HG03378 (cell line): ENCODE results near the gene SLC13A2.

ENCODE experiments used
- ATAC-seq: cut with Tn5 transposase; IDR thresholded peaks from one replicate; pipeline ENCODE4 v1.9.1; 2021; ENCODE audit warnings: mild to moderate bottlenecking, moderate library complexity; ENCODE audit not compliant: unreplicated experiment

The SLC13A2 gene

GRCh38 chr17:28491860-28492259, 18.4 kb downstream of the SLC13A2 start:
- ATAC-seq = no peak

GRCh38 chr17:28492352-28493310, 19.2 kb downstream of the SLC13A2 start:
- no peak for ATAC-seq

- no peak for ATAC-seq
Measured at GRCh38 chr17:28493460-28493859, 20.0 kb downstream of the SLC13A2 start.

- ATAC-seq = no peak
Measured at GRCh38 chr17:28494445-28495188, 21.2 kb downstream of the SLC13A2 start.

GRCh38 chr17:28495635-28496034, 22.2 kb downstream of the SLC13A2 start:
- ATAC-seq = no peak

GRCh38 chr17:28497931-28498330, 24.5 kb downstream of the SLC13A2 start:
- no peak for ATAC-seq

GRCh38 chr17:28498652-28499363, 25.4 kb downstream of the SLC13A2 start:
- no peak for ATAC-seq

- ATAC-seq = no peak
Measured at GRCh38 chr17:28499364-28499664, 25.9 kb downstream of the SLC13A2 start.

GRCh38 chr17:28499684-28500357, 26.4 kb downstream of the SLC13A2 start:
- ATAC-seq = no peak

- no peak for ATAC-seq
Measured at GRCh38 chr17:28500712-28501379, 27.4 kb downstream of the SLC13A2 start.

GRCh38 chr17:28501421-28502284, 28.2 kb downstream of the SLC13A2 start:
- no peak for ATAC-seq

GRCh38 chr17:28503420-28503819, 30.0 kb downstream of the SLC13A2 start:
- ATAC-seq = no peak

GRCh38 chr17:28505986-28506665, 32.7 kb downstream of the SLC13A2 start, which contains the start of gene FOXN1:
Gene FOXN1, plus strand, starts transcription at chr17:28506348. Its CDS starts 17,622 bp downstream, at chr17:28523970.
- no peak for ATAC-seq

- no peak for ATAC-seq
Measured at GRCh38 chr17:28506763-28507487, 33.5 kb downstream of the SLC13A2 start.

GRCh38 chr17:28507567-28508203, 34.2 kb downstream of the SLC13A2 start:
- no peak for ATAC-seq

GRCh38 chr17:28508211-28508724, 34.8 kb downstream of the SLC13A2 start:
- no peak for ATAC-seq

- ATAC-seq = no peak
Measured at GRCh38 chr17:28509789-28510188, 36.3 kb downstream of the SLC13A2 start.
